GM21526 (cell line): ENCODE measurements around the gene WDR76.
"Not testable (repeated sequence)": the region's sequence is repeated elsewhere in the genome, so short reads cannot be mapped to it uniquely, and the experiment has no call there.

Source experiments
- ATAC-seq: cut with Tn5 transposase; IDR thresholded peaks from one replicate; pipeline ENCODE4 v1.9.1; 2021; ENCODE audit warnings: moderate library complexity; ENCODE audit not compliant: unreplicated experiment, low FRiP score

Gene WDR76

GRCh38 chr15:43826508-43827341 is at the start of gene WDR76:
WDR76 (plus strand) TSS chr15:43827002; CDS start chr15:43827033, 31 bp downstream.
- peak; percentile 60 for ATAC-seq

- peak; percentile 42 for ATAC-seq
These were observed 49.4 kb upstream of the WDR76 start for GRCh38 chr15:43777267-43777914.

- ATAC-seq = no peak
These were observed 47.8 kb upstream of the WDR76 start for GRCh38 chr15:43779016-43779415.

- ATAC-seq = no peak
These were observed 37.4 kb upstream of the WDR76 start for GRCh38 chr15:43789409-43789808.

- ATAC-seq = peak; percentile 73
These were observed 34.6 kb upstream of the WDR76 start, which contains the start of gene SERF2 for GRCh38 chr15:43791993-43792760. SERF2 (plus strand) TSS chr15:43792320; CDS start chr15:43792377, 57 bp downstream.

GRCh38 chr15:43792761-43793476 is 33.9 kb upstream of the WDR76 start:
- ATAC-seq = peak; percentile 6

- ATAC-seq = no peak
These were observed 33.2 kb upstream of the WDR76 start for GRCh38 chr15:43793647-43794046.

- ATAC-seq = no peak
These were observed 32.3 kb upstream of the WDR76 start for GRCh38 chr15:43794269-43795037.

- ATAC-seq = no peak
These were observed 31.6 kb upstream of the WDR76 start for GRCh38 chr15:43795197-43795596.

- ATAC-seq = no peak
These were observed 30.8 kb upstream of the WDR76 start for GRCh38 chr15:43795997-43796396.

GRCh38 chr15:43796566-43796965 is 30.2 kb upstream of the WDR76 start:
- no peak for ATAC-seq

- no peak for ATAC-seq
These were observed 27.4 kb upstream of the WDR76 start for GRCh38 chr15:43799209-43799944.

- ATAC-seq = no peak
These were observed 26.9 kb upstream of the WDR76 start, which contains the start of gene SERINC4 for GRCh38 chr15:43799945-43800285. SERINC4 (minus strand) TSS chr15:43800220; CDS start chr15:43799986, 234 bp downstream.

GRCh38 chr15:43800286-43801141 is 26.3 kb upstream of the WDR76 start, which contains the start of gene HYPK:
HYPK (plus strand) TSS chr15:43800599; CDS start chr15:43800623, 24 bp downstream.
- ATAC-seq = peak; percentile 73

GRCh38 chr15:43802676-43803075 is 24.1 kb upstream of the WDR76 start:
- ATAC-seq = not testable (repeated sequence)

GRCh38 chr15:43808435-43808950 is 18.3 kb upstream of the WDR76 start:
- no peak for ATAC-seq

GRCh38 chr15:43808960-43809678 is 17.7 kb upstream of the WDR76 start:
- peak; percentile 54 for ATAC-seq
